Activated CD4-positive, alpha-beta memory T cell treated with anti-CD3 and anti-CD28 coated beads, Interleukin-2, amount 10 ng/mL, durations not matched to agents 7 days and 5 days (primary cell): ENCODE results near the gene TNFAIP6. TPM values are rescaled to one million over a fixed set of nuclear protein-coding genes. Genes with fewer than 3 reads are reported as not detected.

Source experiments
- CTCF ChIA-PET: fragments of 350-600 bp; sonication (Branson Sonifier 250); formaldehyde crosslinking; loops from one replicate; lab custom pipeline; 2021; ENCODE audit warnings: antibody characterized with exemption, inconsistent platforms; lab: Charles Lee
- POLR2A ChIA-PET: fragments of 350-600 bp; sonication (Branson Sonifier 250); formaldehyde crosslinking; loops from one replicate; lab custom pipeline; 2021; ENCODE audit warnings: antibody characterized with exemption; lab: Charles Lee
- DNase-seq: peaks from one replicate; pipeline ENCODE4 v3.0.0-alpha.2; 2020
- H3K27ac Mint-ChIP-seq: one replicate; pipeline ENCODE4 v1.8.0; 2021; ENCODE audit warnings: mild to moderate bottlenecking, mixed read lengths
- H3K27me3 Mint-ChIP-seq: one replicate; pipeline ENCODE4 v1.8.0; 2021; ENCODE audit warnings: mixed read lengths
- H3K36me3 Mint-ChIP-seq: one replicate; pipeline ENCODE4 v1.8.0; 2021; ENCODE audit warnings: low read depth, mixed read lengths
- H3K4me1 Mint-ChIP-seq: one replicate; pipeline ENCODE4 v1.8.0; 2021; ENCODE audit warnings: mixed read lengths
- H3K4me3 Mint-ChIP-seq: one replicate; pipeline ENCODE4 v1.8.0; 2021; ENCODE audit warnings: mild to moderate bottlenecking, mixed read lengths
- H3K9me3 Mint-ChIP-seq: one replicate; pipeline ENCODE4 v1.8.0; 2021; ENCODE audit warnings: mixed read lengths
- total RNA-seq, 2 experiments: library from RNA; stranded (reverse); gene quantifications; one replicate each; pipeline ENCODE4 v1.2.3, GENCODE V29; 2021

Gene TNFAIP6
- total RNA-seq, 2 experiments from 2014 or later: not detected

GRCh38 chr2:151379169-151379568 is 21.8 kb downstream of the TNFAIP6 start:
- ChIA-PET POLR2A (no interaction called here), CTCF (no interaction called here)
- Mint-ChIP-seq H3K27ac (no peak overlapping the region), H3K36me3 (no peaks in the 10 kb centered on the region), H3K4me3 (no peak overlapping the region), H3K9me3 (no peaks in the 10 kb centered on the region), H3K4me1 (peaks cover 10% of the 10 kb centered on the region), H3K27me3 (no peaks in the 10 kb centered on the region)
- no peak for DNase-seq

DNA sequence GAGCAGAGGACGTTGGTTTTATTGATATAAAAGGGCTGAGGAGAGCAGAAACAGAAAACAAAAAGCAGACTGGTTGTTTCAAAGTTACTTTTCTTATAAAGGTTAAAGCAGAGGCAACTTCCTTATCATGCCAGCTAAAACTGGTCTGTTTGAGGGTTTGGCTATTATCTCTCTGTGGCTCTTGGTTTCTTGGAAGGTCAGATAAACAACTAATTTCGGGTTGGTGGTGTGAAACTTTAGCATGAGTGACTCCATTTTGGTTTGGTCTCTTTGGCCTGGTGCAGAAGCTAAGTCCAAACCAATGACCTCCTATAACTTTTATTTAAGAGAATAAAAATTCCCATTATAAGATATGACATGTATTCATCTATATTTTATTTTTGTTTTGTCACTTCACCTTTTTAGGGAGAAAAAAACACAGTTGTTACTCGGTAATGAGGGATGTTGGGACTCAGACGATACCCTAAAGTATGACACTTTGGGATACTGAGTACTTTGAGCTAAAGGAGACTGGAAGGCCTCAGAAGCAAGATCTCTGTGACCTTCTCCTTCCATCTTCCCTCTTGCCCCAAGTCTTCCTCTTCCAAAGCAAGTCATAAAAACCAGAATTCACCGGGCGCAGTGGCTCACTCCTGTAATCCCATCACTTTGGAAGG is 23.3 kb downstream of the TNFAIP6 start:
- no peaks in the 10 kb centered on the region for H3K27me3 Mint-ChIP-seq
- H3K9me3 Mint-ChIP-seq: no peaks in the 10 kb centered on the region
- ChIA-PET CTCF (no interaction called here), POLR2A (no interaction called here)
- H3K4me3 Mint-ChIP-seq: no peak overlapping the region
- no peaks in the 10 kb centered on the region for H3K36me3 Mint-ChIP-seq
- no peak overlapping the region for H3K27ac Mint-ChIP-seq
- no peak for DNase-seq
- H3K4me1 Mint-ChIP-seq: peaks cover 7% of the 10 kb centered on the region

GRCh38 chr2:151381266-151381665 is 23.9 kb downstream of the TNFAIP6 start:
- no peak overlapping the region for H3K4me3 Mint-ChIP-seq
- no peaks in the 10 kb centered on the region for H3K9me3 Mint-ChIP-seq
- no peak for DNase-seq
- ChIA-PET POLR2A (no interaction called here), CTCF (no interaction called here)
- H3K27ac Mint-ChIP-seq: no peak overlapping the region
- H3K4me1 Mint-ChIP-seq: peaks cover 7% of the 10 kb centered on the region
- no peaks in the 10 kb centered on the region for H3K27me3 Mint-ChIP-seq
- no peaks in the 10 kb centered on the region for H3K36me3 Mint-ChIP-seq

- POLR2A ChIA-PET: no interaction called here
- Mint-ChIP-seq H3K36me3 (no peaks in the 10 kb centered on the region), H3K9me3 (no peaks in the 10 kb centered on the region), H3K27ac (no peak overlapping the region), H3K4me3 (no peak overlapping the region), H3K4me1 (peaks cover 3% of the 10 kb centered on the region), H3K27me3 (no peaks in the 10 kb centered on the region)
- CTCF ChIA-PET: no interaction called here
- no peak for DNase-seq
Measured at GRCh38 chr2:151388011-151388410, 30.6 kb downstream of the TNFAIP6 start.

DNA sequence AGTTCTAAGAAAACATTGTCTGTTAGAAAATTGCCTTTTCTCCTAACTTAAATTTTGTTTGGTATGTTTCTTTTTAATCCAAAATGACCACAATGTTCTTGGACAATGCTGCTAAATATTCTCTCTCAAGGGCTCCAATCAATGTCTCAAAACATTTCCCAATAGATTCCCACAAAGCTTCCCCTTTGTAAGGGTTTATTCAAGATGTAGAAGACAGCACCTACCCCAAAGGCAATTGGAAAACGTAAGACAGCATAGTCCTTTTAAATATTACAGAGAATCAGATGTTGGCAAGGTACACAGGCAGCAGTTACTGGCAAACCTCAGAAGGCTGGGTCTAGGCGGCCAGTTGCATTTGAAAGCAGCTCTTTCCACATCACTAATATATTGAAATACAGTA is 34.0 kb downstream of the TNFAIP6 start:
- CTCF ChIA-PET: no interaction called here
- no peaks in the 10 kb centered on the region for H3K36me3 Mint-ChIP-seq
- H3K4me3 Mint-ChIP-seq: no peak overlapping the region
- POLR2A ChIA-PET: no interaction called here
- no peaks in the 10 kb centered on the region for H3K9me3 Mint-ChIP-seq
- H3K27ac Mint-ChIP-seq: no peak overlapping the region
- H3K27me3 Mint-ChIP-seq: peaks cover 6% of the 10 kb centered on the region
- no peak for DNase-seq
- H3K4me1 Mint-ChIP-seq: peaks cover 3% of the 10 kb centered on the region

DNA sequence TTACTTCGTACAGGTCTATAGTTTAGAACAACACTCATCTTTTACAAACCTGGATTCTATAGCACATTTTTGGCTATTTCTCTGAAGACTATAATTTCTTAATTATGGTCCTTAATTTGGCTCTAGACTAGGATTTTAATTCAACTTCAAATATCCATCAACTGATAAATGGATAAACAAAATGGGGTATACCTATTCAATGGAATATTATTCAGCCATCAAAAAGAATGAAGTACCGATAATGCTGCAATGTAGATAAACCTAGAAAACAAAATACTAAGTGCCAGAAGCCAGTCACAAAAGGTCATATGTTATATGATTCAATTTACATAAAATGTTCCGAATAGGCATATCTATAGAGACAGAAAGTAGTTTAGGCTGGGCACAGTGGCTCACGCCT is 37.1 kb downstream of the TNFAIP6 start:
- Mint-ChIP-seq H3K4me3 (no peak overlapping the region), H3K4me1 (peaks cover 3% of the 10 kb centered on the region), H3K27me3 (peaks cover 9% of the 10 kb centered on the region), H3K36me3 (no peaks in the 10 kb centered on the region), H3K9me3 (no peaks in the 10 kb centered on the region), H3K27ac (no peak overlapping the region)
- POLR2A ChIA-PET: no interaction called here
- CTCF ChIA-PET: no interaction called here
- no peak for DNase-seq

GRCh38 chr2:151395509-151396374 is 38.4 kb downstream of the TNFAIP6 start:
- Mint-ChIP-seq H3K4me1 (no peaks in the 10 kb centered on the region), H3K27ac (no peak overlapping the region), H3K9me3 (no peaks in the 10 kb centered on the region), H3K27me3 (peaks cover 9% of the 10 kb centered on the region), H3K4me3 (no peak overlapping the region), H3K36me3 (no peaks in the 10 kb centered on the region)
- ChIA-PET CTCF (no interaction called here), POLR2A (no interaction called here)
- no peak for DNase-seq

- peaks cover 9% of the 10 kb centered on the region for H3K27me3 Mint-ChIP-seq
Measured at GRCh38 chr2:151399981-151400380, 42.6 kb downstream of the TNFAIP6 start.

DNA sequence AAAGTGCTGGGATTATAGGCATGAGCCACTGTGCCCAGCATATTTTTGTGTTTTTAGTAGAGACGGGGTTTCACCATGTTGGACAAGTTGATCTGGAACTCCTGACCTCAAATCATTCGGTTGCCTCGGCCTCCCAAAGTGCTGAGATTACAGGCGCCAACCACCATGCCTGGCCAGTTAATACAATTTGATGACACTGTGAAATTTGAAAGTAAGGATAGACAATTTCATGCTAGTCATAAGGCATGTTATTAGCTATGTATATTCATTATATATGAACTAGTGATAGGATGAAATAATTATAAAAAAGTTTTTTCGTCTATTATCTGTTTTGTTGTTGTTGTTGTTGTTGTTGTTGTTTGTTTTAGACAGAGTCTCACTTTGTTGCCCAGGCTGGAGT is 43.8 kb downstream of the TNFAIP6 start:
- ChIA-PET POLR2A (no interaction called here), CTCF (no interaction called here)
- Mint-ChIP-seq H3K36me3 (no peaks in the 10 kb centered on the region), H3K27ac (no peak overlapping the region), H3K4me3 (no peak overlapping the region), H3K4me1 (no peaks in the 10 kb centered on the region), H3K9me3 (no peaks in the 10 kb centered on the region), H3K27me3 (peaks cover 3% of the 10 kb centered on the region)
- DNase-seq: no peak

More at GRCh38 chr2:151399981-151400380, 42.6 kb downstream of the TNFAIP6 start:
- Mint-ChIP-seq H3K36me3 (no peaks in the 10 kb centered on the region), H3K27ac (no peak overlapping the region), H3K4me1 (no peaks in the 10 kb centered on the region), H3K9me3 (no peaks in the 10 kb centered on the region), H3K4me3 (no peak overlapping the region)
- no peak for DNase-seq
- ChIA-PET POLR2A (no interaction called here), CTCF (no interaction called here)

DNA sequence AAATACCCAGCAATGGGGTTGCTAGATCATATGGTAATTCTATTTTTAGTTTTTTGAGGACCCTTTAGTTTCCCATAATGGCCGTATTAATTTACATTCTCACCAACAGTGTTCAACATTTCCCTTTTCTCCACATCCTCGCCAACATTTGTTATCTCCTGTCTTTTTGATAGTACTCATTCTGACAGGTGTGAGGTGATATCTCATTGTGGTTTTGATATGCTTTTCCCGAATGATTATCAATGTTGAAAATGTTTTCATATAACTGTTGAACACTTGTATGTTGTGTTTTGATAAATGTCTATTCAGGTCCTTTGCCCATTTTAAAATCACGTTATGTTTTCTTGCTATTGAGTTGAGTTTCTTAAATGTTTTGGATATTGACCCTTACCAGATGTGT is 46.5 kb downstream of the TNFAIP6 start:
- H3K27me3 Mint-ChIP-seq: no peaks in the 10 kb centered on the region
- no peak overlapping the region for H3K27ac Mint-ChIP-seq
- ChIA-PET POLR2A (no interaction called here), CTCF (no interaction called here)
- H3K4me1 Mint-ChIP-seq: peaks cover 2% of the 10 kb centered on the region
- H3K9me3 Mint-ChIP-seq: peaks cover 2% of the 10 kb centered on the region
- H3K36me3 Mint-ChIP-seq: no peaks in the 10 kb centered on the region
- no peak for DNase-seq
- H3K4me3 Mint-ChIP-seq: no peak overlapping the region

DNA sequence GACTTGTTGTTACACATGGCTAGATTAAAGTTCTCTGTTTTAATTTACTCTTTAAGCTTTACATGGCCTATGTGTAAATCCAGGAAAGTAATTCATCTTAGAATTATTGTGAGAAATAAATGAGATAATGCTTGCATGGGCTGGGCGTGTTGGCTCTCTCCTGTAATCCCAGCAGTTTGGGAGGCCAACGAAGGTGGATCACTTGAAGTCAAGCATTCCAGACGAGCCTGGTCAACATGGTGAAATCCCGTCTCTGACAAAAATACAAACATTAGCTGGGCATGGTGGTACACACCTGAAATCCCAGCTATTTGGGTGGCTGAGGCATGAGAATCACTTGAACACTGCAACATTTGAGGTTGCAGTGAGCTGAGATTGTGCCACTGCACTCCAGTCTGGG is 48.0 kb downstream of the TNFAIP6 start:
- POLR2A ChIA-PET: no interaction called here
- H3K9me3 Mint-ChIP-seq: peaks cover 2% of the 10 kb centered on the region
- no peak overlapping the region for H3K27ac Mint-ChIP-seq
- peaks cover 6% of the 10 kb centered on the region for H3K4me1 Mint-ChIP-seq
- peaks cover 1% of the 10 kb centered on the region for H3K36me3 Mint-ChIP-seq
- H3K27me3 Mint-ChIP-seq: no peaks in the 10 kb centered on the region
- DNase-seq: no peak
- CTCF ChIA-PET: no interaction called here
- no peak overlapping the region for H3K4me3 Mint-ChIP-seq

- POLR2A ChIA-PET: no interaction called here
- Mint-ChIP-seq H3K4me1 (peaks cover 22% of the 10 kb centered on the region), H3K36me3 (peaks cover 12% of the 10 kb centered on the region), H3K27ac (no peak overlapping the region), H3K27me3 (no peaks in the 10 kb centered on the region), H3K4me3 (no peak overlapping the region), H3K9me3 (peaks cover 2% of the 10 kb centered on the region)
- DNase-seq: no peak
- CTCF ChIA-PET: interaction anchor here (1.0 kb wide), 1 partner anchor 618 kb away, joined by 3 read pairs; no protein-coding TSS in a partner anchor
Measured at GRCh38 chr2:151407281-151407680, 49.9 kb downstream of the TNFAIP6 start.

DNA sequence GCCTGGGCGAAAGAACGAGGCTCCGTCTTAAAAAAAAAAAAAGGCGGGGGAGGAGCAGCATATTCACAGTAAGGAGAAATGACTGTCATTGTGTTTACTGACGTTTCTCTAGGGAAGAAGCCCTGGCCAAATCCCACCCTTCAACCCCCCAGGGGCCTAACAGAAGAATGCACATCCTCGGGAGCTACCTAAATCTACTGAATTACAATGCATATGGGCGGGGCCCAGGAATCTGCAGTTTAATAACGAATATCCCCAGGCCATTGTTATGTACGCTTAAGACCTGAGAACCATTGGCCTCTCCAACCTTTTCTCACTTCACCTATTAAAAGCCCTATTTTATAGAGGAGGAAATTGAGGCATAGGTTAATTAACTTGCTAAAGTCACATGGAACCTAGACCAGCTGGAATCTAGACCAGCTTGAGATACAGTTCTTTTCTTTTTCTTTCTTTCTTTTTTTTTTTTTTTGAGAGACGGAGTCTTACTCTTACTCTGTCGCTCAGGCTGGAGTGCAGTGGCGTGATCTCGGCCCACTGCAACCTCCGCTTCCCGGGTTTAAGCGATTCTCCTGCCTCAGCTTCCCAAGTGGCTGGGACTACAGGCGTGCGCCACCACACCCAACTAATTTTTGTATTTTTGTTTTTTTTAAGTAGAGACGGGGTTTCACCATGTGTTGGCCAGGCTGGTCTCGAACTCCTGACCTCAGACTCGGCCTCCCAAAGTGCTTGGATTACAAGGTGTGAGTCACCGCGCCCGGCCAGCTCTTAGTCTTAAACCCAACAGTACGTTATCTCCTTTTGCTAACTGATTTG is 51.6 kb downstream of the TNFAIP6 start:
- peak overlapping the region; percentile 75 for H3K27ac Mint-ChIP-seq
- H3K4me3 Mint-ChIP-seq: peak overlapping the region; percentile 96
- ChIA-PET CTCF (interaction anchor here (1.2 to 1.6 kb wide), 2 partner anchors 13 to 14 kb away, joined by 3 to 7 read pairs; no protein-coding TSS in a partner anchor), POLR2A (interaction anchor here (0.6 to 2.8 kb wide), 7 partner anchors 13 to 767 kb away, joined by 3 to 27 read pairs (median 4); partner anchors contain the start of genes NMI and RBM43)
- DNase-seq: no peak
- H3K27me3 Mint-ChIP-seq: no peaks in the 10 kb centered on the region
- H3K36me3 Mint-ChIP-seq: peaks cover 25% of the 10 kb centered on the region
- H3K9me3 Mint-ChIP-seq: peaks cover 2% of the 10 kb centered on the region
- peaks cover 32% of the 10 kb centered on the region for H3K4me1 Mint-ChIP-seq
